Suprapubic skin (tissue), 4 donors: ENCODE results near the gene LCTL. TPM values are rescaled to one million over a fixed set of nuclear protein-coding genes. Genes with fewer than 3 reads are reported as not detected.

Source experiments
- DNase-seq, 2 donors: peaks; one replicate each; pipeline ENCODE4 v3.0.0-alpha.2; 2019; ENCODE audit warnings: low spot score in 2 of 2
- H3K27ac ChIP-seq: fragments of 200-600 bp; sonication (generic); one replicate; pipeline ENCODE4 v1.5.1; 2019
- H3K27me3 ChIP-seq: fragments of 200-600 bp; sonication (generic); one replicate; pipeline ENCODE4 v1.5.1; 2019
- H3K36me3 ChIP-seq: fragments of 200-600 bp; sonication (generic); one replicate; pipeline ENCODE4 v1.5.1; 2019
- H3K4me1 ChIP-seq: fragments of 200-600 bp; sonication (generic); one replicate; pipeline ENCODE4 v1.5.1; 2019
- H3K4me3 ChIP-seq: fragments of 200-600 bp; sonication (generic); one replicate; pipeline ENCODE4 v1.5.1; 2019; ENCODE audit warnings: mild to moderate bottlenecking
- H3K9me3 ChIP-seq: fragments of 200-600 bp; sonication (generic); one replicate; pipeline ENCODE4 v1.5.1; 2019
- EP300 ChIP-seq: sonication (generic); formaldehyde crosslinking; IDR thresholded peaks from one replicate; pipeline ENCODE4 v1.6.1; 2017; ENCODE audit warnings: antibody characterized with exemption
- POLR2A ChIP-seq, 2 donors: fragments of 450-650 bp; IDR thresholded peaks; one replicate each; pipeline ENCODE4 v1.6.1; 2017; ENCODE audit warnings: antibody characterized with exemption in 2 of 2, mild to moderate bottlenecking in 2 of 2, moderate library complexity in 2 of 2
- POLR2AphosphoS5 ChIP-seq, 3 donors: sonication (generic); formaldehyde crosslinking; IDR thresholded peaks; one replicate each; pipeline ENCODE4 v1.6.1; 2017; ENCODE audit warnings: antibody characterized with exemption in 3 of 3
- WGBS: methylation state at CpG from one replicate; pipeline ENCODE4 v1.1.5; 2018; 5-methylcytosine and 5-hydroxymethylcytosine counted together
- total RNA-seq, 4 donors: library from RNA; depleted of rRNA; stranded (reverse); fragments of >200 nt; gene quantifications; one replicate each; pipeline ENCODE4 v1.1.0, GENCODE V29; 2016
- TF ChIP-seq, protein P1 (sequence below), 2 donors: fragments of 200-600 bp in 1 of 2; fragments of 450-650 bp in 1 of 2; sonication (generic) in 1 of 2; IDR thresholded peaks; one replicate each; pipeline ENCODE4 v1.5.1; 2016 to 2019; ENCODE audit warnings: antibody characterized with exemption in 2 of 2, mild to moderate bottlenecking in 1 of 2, moderate library complexity in 1 of 2

Gene LCTL
- total RNA-seq, 4 donors from 2014 or later = 0.23 TPM; not detected in 3

- Histone ChIP-seq H3K9me3 (no peaks in the 10 kb centered on the region), H3K27ac (no peak overlapping the region), H3K4me3 (no peak overlapping the region), H3K36me3 (no peaks in the 10 kb centered on the region), H3K27me3 (no peaks in the 10 kb centered on the region), H3K4me1 (no peaks in the 10 kb centered on the region)
- no peak for TF ChIP-seq POLR2AphosphoS5 (IDR thresholded peaks at IDR 0.05)
- no peak for TF ChIP-seq POLR2A (IDR thresholded peaks at IDR 0.05)
- 75% methylated on average over 5 of the region's 5 CpGs for WGBS
- no peak for DNase-seq
Measured at GRCh38 chr15:66594836-66595235, 29.0 kb upstream of the LCTL start.

DNA sequence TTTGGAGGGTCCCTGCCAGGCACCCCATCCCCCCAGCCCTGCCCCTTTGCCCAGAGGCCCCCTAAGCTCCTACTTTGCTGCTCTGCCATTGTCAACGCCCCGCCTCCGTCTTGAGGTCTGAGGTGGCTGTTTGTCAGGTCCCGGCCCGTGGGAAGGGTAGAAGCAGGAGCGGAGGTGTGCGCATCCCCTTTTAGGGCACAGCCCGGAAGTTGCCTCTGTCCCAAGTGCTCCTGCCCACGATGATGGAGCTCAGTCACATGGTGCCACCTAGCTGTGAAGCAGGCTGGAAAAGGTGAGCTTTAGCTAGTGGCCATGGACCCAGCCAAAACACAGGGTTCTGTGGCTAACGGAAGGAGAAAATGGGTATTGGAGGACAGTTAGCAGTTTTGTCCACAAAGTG lies 28.5 kb upstream of the LCTL start:
- no peaks in the 10 kb centered on the region for H3K4me1 ChIP-seq
- H3K36me3 ChIP-seq = no peaks in the 10 kb centered on the region
- no peak for DNase-seq
- H3K9me3 ChIP-seq = no peaks in the 10 kb centered on the region
- H3K27me3 ChIP-seq = no peaks in the 10 kb centered on the region
- H3K27ac ChIP-seq = no peak overlapping the region
- WGBS = 82% methylated on average over 3 of the region's 10 CpGs
- H3K4me3 ChIP-seq = no peak overlapping the region
- TF ChIP-seq EP300 (no peak), POLR2AphosphoS5 (IDR thresholded peaks at IDR 0.05) (no peak), POLR2A (IDR thresholded peaks at IDR 0.05) (no peak)
- TF ChIP-seq, protein P1, sequence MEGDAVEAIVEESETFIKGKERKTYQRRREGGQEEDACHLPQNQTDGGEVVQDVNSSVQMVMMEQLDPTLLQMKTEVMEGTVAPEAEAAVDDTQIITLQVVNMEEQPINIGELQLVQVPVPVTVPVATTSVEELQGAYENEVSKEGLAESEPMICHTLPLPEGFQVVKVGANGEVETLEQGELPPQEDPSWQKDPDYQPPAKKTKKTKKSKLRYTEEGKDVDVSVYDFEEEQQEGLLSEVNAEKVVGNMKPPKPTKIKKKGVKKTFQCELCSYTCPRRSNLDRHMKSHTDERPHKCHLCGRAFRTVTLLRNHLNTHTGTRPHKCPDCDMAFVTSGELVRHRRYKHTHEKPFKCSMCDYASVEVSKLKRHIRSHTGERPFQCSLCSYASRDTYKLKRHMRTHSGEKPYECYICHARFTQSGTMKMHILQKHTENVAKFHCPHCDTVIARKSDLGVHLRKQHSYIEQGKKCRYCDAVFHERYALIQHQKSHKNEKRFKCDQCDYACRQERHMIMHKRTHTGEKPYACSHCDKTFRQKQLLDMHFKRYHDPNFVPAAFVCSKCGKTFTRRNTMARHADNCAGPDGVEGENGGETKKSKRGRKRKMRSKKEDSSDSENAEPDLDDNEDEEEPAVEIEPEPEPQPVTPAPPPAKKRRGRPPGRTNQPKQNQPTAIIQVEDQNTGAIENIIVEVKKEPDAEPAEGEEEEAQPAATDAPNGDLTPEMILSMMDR (IDR thresholded peaks at IDR 0.05) = no peak

DNA sequence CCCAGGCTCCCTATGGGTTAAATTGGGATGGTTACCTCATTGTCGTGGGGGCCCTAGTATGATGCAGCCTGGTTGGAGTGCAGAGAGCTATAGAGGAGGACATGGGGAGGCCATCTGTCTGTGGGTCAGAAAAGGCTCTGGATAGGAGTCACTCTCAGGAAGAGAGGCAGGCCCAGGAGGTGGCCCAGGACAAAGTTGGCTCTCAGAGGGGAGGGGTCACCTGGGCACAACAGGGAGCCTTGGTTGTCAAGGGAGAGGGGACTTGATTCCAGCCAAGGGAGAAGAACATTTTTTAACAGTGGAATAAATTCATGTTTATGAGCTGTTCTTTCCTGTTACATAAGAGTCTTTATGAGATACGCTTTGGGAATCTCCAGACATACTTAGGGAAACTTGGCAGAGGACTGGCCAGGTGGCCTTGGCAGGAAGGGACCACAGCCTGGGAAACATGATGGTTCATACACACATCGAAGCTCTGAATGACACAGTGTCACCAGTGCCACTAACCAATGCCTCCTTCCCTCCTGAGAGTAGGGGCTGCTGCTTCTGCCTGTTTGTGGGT lies 27.5 kb upstream of the LCTL start:
- H3K4me1 ChIP-seq = no peaks in the 10 kb centered on the region
- no peaks in the 10 kb centered on the region for H3K9me3 ChIP-seq
- 73% methylated on average over 3 of the region's 3 CpGs for WGBS
- no peak overlapping the region for H3K4me3 ChIP-seq
- TF ChIP-seq, protein P1 (IDR thresholded peaks at IDR 0.05) = no peak
- TF ChIP-seq POLR2A (IDR thresholded peaks at IDR 0.05) (no peak), POLR2AphosphoS5 (IDR thresholded peaks at IDR 0.05) (no peak), EP300 (no peak)
- H3K36me3 ChIP-seq = no peaks in the 10 kb centered on the region
- DNase-seq = no peak
- H3K27ac ChIP-seq = no peak overlapping the region
- no peaks in the 10 kb centered on the region for H3K27me3 ChIP-seq

DNA sequence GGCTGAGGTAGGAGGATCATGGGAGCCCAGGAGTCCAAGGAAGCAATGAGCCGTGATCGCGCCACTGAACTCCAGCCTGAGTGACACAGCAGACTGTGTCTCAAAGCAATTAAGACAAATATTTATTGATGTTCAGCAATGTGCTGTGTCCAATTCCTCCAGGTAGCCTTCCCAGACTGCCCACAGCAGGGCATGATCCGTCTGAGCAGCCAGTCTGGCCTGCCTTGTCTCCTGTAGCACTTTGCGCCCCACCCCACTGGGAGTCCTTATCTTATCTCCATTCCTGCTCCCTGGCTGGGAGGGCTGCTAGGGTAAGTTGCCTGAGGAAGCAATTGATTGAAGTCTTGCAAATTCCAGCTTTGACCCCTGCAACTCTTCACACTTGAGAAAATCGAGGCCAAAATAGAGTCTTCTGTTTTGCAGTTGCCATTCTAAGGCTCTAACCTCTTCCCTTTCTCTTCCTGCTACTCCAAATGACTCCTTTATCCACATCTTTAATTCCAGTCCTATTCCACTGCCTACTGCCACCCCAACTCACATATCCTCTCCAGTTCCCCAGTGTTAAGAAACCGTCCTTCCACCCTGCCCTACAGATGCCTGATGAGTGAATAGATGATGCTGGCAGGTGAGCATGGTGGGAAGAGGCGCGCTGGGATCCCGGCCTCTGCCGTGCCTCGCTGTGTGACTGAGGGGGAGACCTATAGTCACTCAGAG lies 26.9 kb upstream of the LCTL start:
- WGBS = 90% methylated on average over 12 of the region's 12 CpGs
- Histone ChIP-seq H3K4me1 (no peaks in the 10 kb centered on the region), H3K27me3 (no peaks in the 10 kb centered on the region), H3K36me3 (no peaks in the 10 kb centered on the region), H3K9me3 (no peaks in the 10 kb centered on the region), H3K4me3 (no peak overlapping the region), H3K27ac (no peak overlapping the region)
- no peak for DNase-seq
- no peak for TF ChIP-seq EP300
- TF ChIP-seq, protein P1 (IDR thresholded peaks at IDR 0.05) = no peak
- TF ChIP-seq POLR2AphosphoS5 (IDR thresholded peaks at IDR 0.05) = no peak
- TF ChIP-seq POLR2A (IDR thresholded peaks at IDR 0.05) = no peak

GRCh38 chr15:66591322-66591862 lies 25.6 kb upstream of the LCTL start:
- Histone ChIP-seq H3K36me3 (no peaks in the 10 kb centered on the region), H3K4me3 (no peak overlapping the region), H3K27me3 (peaks cover 3% of the 10 kb centered on the region), H3K27ac (no peak overlapping the region), H3K9me3 (no peaks in the 10 kb centered on the region), H3K4me1 (no peaks in the 10 kb centered on the region)
- no peak for TF ChIP-seq POLR2A (IDR thresholded peaks at IDR 0.05)
- TF ChIP-seq, protein P1 (IDR thresholded peaks at IDR 0.05) = no peak
- no peak for TF ChIP-seq POLR2AphosphoS5 (IDR thresholded peaks at IDR 0.05)
- no peak for TF ChIP-seq EP300
- WGBS = 92% methylated on average over 4 of the region's 4 CpGs
- no peak for DNase-seq
